Heart right ventricle (tissue), 16 donors: ENCODE results near the gene WWP2. TPM values are rescaled to one million over a fixed set of nuclear protein-coding genes. Genes with fewer than 3 reads are reported as not detected.
"Not testable (repeated sequence)": the region's sequence is repeated elsewhere in the genome, so short reads cannot be mapped to it uniquely, and the experiment has no call there.

Source experiments
- ATAC-seq, 8 donors: fragments of 200-7000 bp; cut with Tn5 transposase; one replicate each; pipeline ENCODE4 v1.9.1; 2020; ENCODE audit warnings: mild to moderate bottlenecking in 8 of 8, moderate library complexity in 8 of 8, moderate number of reproducible peaks in 1 of 8
- DNase-seq, 2 donors: peaks; one replicate each; pipeline ENCODE4 v3.0.0-alpha.2; 2020
- H3K27ac ChIP-seq, 10 donors: fragments of 200-600 bp; sonication (generic) in 2 of 10; one replicate each; pipeline versions ENCODE4 v1.5.0 to v1.8.0; 2020 to 2022; ENCODE audit warnings: mild to moderate bottlenecking in 3 of 10
- H3K27me3 ChIP-seq, 7 donors: fragments of 200-600 bp; one replicate each; pipeline ENCODE4 v1.8.0; 2021 to 2022; ENCODE audit warnings: mild to moderate bottlenecking in 2 of 7
- H3K36me3 ChIP-seq, 9 donors: fragments of 200-600 bp; sonication (generic) in 1 of 9; one replicate each; pipeline versions ENCODE4 v1.5.0 to v1.8.0; 2020 to 2022; ENCODE audit warnings: mild to moderate bottlenecking in 2 of 9
- H3K4me1 ChIP-seq, 9 donors: fragments of 200-600 bp; sonication (generic) in 1 of 9; one replicate each; pipeline versions ENCODE4 v1.5.0 to v1.8.0; 2020 to 2022; ENCODE audit warnings: mild to moderate bottlenecking in 4 of 9
- H3K4me3 ChIP-seq, 10 donors: fragments of 200-600 bp; sonication (generic) in 2 of 10; one replicate each; pipeline versions ENCODE4 v1.5.0 to v1.8.0; 2020 to 2022; ENCODE audit warnings: mild to moderate bottlenecking in 7 of 10, moderate library complexity in 2 of 10
- H3K9me3 ChIP-seq, 11 donors: fragments of 200-600 bp in 10 of 11; sonication (generic) in 2 of 11; one replicate each; pipeline versions ENCODE4 v1.5.0 to v1.8.0; 2013 to 2022; ENCODE audit warnings: mild to moderate bottlenecking in 2 of 11, control low read depth in 1 of 11, moderate library complexity in 1 of 11
- CTCF ChIP-seq, 9 donors: fragments of 200-600 bp; sonication (generic) in 2 of 9; IDR thresholded peaks; one replicate each; pipeline versions ENCODE4 v1.5.0 to v1.8.0; 2021 to 2022; ENCODE audit warnings: antibody characterized with exemption in 9 of 9, mild to moderate bottlenecking in 5 of 9, moderate library complexity in 1 of 9
- WGBS, 2 donors: extraction: QIAGEN DNeasy Blood & Tissue Kit; methylation state at CpG; one replicate each; pipeline ENCODE4 v1.1.7; 2013; ENCODE audit warnings: inconsistent platforms in 1 of 2; 5-methylcytosine and 5-hydroxymethylcytosine counted together
- intact Hi-C, 10 donors: fragments of 100-400 bp; cut with DNase I; formaldehyde crosslinking; loops; one replicate each; pipeline versions ENCODE4 v1.11.1 to v1.14.2; 2022
- polyA plus RNA-seq, 2 donors: library from polyadenylated mRNA; stranded (reverse); fragments of 200-250 nt; gene quantifications; one replicate each; pipeline ENCODE4 v1.2.3, GENCODE V29; 2013
- total RNA-seq, 10 donors: library from RNA; stranded (reverse); fragmentation: NEBNext Ultra II Directional in 3 of 10; extraction: Animal tissue kit (Norgen Biotek cat#: 25700) in 3 of 10; gene quantifications; one replicate each; pipeline versions ENCODE4 v1.2.1 to v1.2.4, GENCODE V29; 2021 to 2023
- donor health status: Arrhythmogenic right ventricular cardiomyopathy.
- donor health status: ischemic (EF 13 %, LVEDD 7.1; RV severe dilation, severe dysfunction).
- donor health status: healthy with polysubstance abuse.
- donor health status: DM: no; HTN: yes; CAD: no.
- donor health status: DM: no; HTN: no; CAD: no.
- donor health status: ischemic (EF 25% LVEDD 6.9; RV normal size, moderate dysfunction).
- donor health status: ischemic (EF 25% LVEDD 5.7; RV mildly dilated, moderate dysfunction).
- donor health status: healthy.
- donor health status: DM: yes; HTN: yes; CAD: no.
- donor health status: Ischemic cardiomyopathy.
- donor health status: ischemic (EF 35%, LVEDD 5.7; RV mildly dilated, moderate dysfunction).
- donor health status: nonischemic (EF 11% LVEDD 7.7; RV severe dilation, severe dysfunction).
- donor health status: DM: yes; HTN: yes; CAD: no.
- donor health status: PGD.
- donor health status: ischemic (EF 29% LVEDD 5.4; RV normal size, mild dysfunction).
- donor health status: nonischemic (EF 23%, LVEDD 6.1; RV moderate dilation, normal function).

WWP2 gene
- total and polyA plus RNA-seq, 12 donors = 9.0 to 31.1 (median 20.7) TPM

- no peak for TF ChIP-seq CTCF (IDR thresholded peaks at IDR 0.05)
- intact Hi-C loops = no loop called here
- Histone ChIP-seq H3K27me3 (no peaks in the 10 kb centered on the region), H3K27ac (peak overlapping the region in 1 of 10 donors; percentile 3), H3K36me3 (peaks cover 0 to 44% (median 0%) of the 10 kb centered on the region in 9 donors), H3K4me3 (no peak overlapping the region), H3K9me3 (peaks cover 0 to 5% (median 0%) of the 10 kb centered on the region in 11 donors), H3K4me1 (peaks cover 0 to 22% (median 12%) of the 10 kb centered on the region in 9 donors)
- no peak for DNase-seq
- peak in 1 of 8 donors; percentile 44 for ATAC-seq
- whole genome bisulfite sequencing, 2 donors = 74 to 76% methylated on average over 15 of the region's 15 CpGs
These were observed 58.9 kb downstream of the WWP2 start for GRCh38 chr16:69820926-69821541.

- Histone ChIP-seq H3K9me3 (peaks cover 0 to 5% (median 0%) of the 10 kb centered on the region in 11 donors), H3K27me3 (no peaks in the 10 kb centered on the region), H3K4me3 (no peak overlapping the region), H3K4me1 (peaks cover 0 to 22% (median 12%) of the 10 kb centered on the region in 9 donors), H3K27ac (no peak overlapping the region), H3K36me3 (peaks cover 0 to 37% (median 0%) of the 10 kb centered on the region in 9 donors)
- WGBS, 2 donors = 96 to 99% methylated on average over 6 of the region's 6 CpGs
- TF ChIP-seq CTCF (IDR thresholded peaks at IDR 0.05) = no peak
- intact Hi-C loops = no loop called here
- ATAC-seq (no peak), DNase-seq (no peak)
These were observed 59.7 kb downstream of the WWP2 start for GRCh38 chr16:69821844-69822173.

GRCh38 chr16:69822174-69822935, 60.2 kb downstream of the WWP2 start:
- H3K9me3 ChIP-seq = peaks cover 0 to 5% (median 0%) of the 10 kb centered on the region in 11 donors
- ATAC-seq (no peak), DNase-seq (no peak)
- TF ChIP-seq CTCF (IDR thresholded peaks at IDR 0.05) = no peak
- H3K27ac ChIP-seq = peak overlapping the region in 2 of 10 donors; percentile 30 to 91
- intact Hi-C loops = no loop called here
- H3K4me1 ChIP-seq = peaks cover 0 to 25% (median 12%) of the 10 kb centered on the region in 9 donors
- WGBS, 2 donors = 92 to 95% methylated on average over 11 of the region's 11 CpGs
- peaks cover 0 to 33% (median 0%) of the 10 kb centered on the region in 9 donors for H3K36me3 ChIP-seq
- no peak overlapping the region for H3K4me3 ChIP-seq
- no peaks in the 10 kb centered on the region for H3K27me3 ChIP-seq

GRCh38 chr16:69823831-69824563, 61.9 kb downstream of the WWP2 start:
- DNase-seq (peak; percentile 59 to 78), ATAC-seq (peak; percentile 68 to 96 (median 90))
- no peak for TF ChIP-seq CTCF (IDR thresholded peaks at IDR 0.05)
- H3K27ac ChIP-seq = peak overlapping the region; percentile 3 to 91 (median 75)
- intact Hi-C loops = no loop called here
- 26 to 53% methylated on average over 10 of the region's 10 CpGs for WGBS, 2 donors
- H3K4me3 ChIP-seq = peak overlapping the region in 5 of 10 donors; percentile 3 to 30 (median 18)
- peaks cover 0 to 24% (median 0%) of the 10 kb centered on the region in 9 donors for H3K36me3 ChIP-seq
- H3K9me3 ChIP-seq = no peaks in the 10 kb centered on the region
- no peaks in the 10 kb centered on the region for H3K27me3 ChIP-seq
- H3K4me1 ChIP-seq = peaks cover 0 to 26% (median 12%) of the 10 kb centered on the region in 9 donors

GRCh38 chr16:69824564-69825142, 62.5 kb downstream of the WWP2 start:
- ATAC-seq, H3K27me3 ChIP-seq, H3K9me3 ChIP-seq, H3K4me3 ChIP-seq, intact Hi-C loops, DNase-seq: not testable (repeated sequence)
- Histone ChIP-seq H3K4me1 (peaks cover 0 to 26% (median 12%) of the 10 kb centered on the region in 9 donors), H3K36me3 (peaks cover 0 to 23% (median 0%) of the 10 kb centered on the region in 9 donors), H3K27ac (peak overlapping the region in 6 of 10 donors; percentile 75 to 91 (median 80))
- 91 to 92% methylated on average over 4 of the region's 4 CpGs for WGBS, 2 donors
